GM19455 (cell line): ENCODE results near the gene SMG1.

ENCODE experiments used
- ATAC-seq: cut with Tn5 transposase; IDR thresholded peaks from one replicate; pipeline ENCODE4 v1.9.1; 2021; ENCODE audit not compliant: unreplicated experiment

The SMG1 gene

GRCh38 chr16:18853694-18854093 lies 72.5 kb downstream of the SMG1 start:
- ATAC-seq: no peak

DNA sequence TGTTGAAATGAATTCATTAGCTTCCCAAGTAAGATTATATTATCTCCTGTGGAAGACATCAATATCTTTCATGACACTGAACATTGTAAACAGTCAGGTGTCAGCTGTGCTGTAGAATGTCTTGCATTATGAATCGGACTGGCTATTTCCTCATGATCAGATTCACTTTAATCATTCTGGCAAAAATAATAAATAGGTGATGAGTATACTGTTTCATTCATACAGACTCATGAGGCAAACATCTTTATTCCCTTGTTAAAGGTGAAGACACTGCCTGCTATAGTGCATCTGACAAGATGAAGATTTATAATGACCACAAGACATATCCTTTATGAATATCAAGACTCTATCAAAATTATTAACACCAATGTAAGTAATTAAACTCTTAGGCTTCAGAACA lies 73.6 kb downstream of the SMG1 start:
- ATAC-seq: no peak

DNA sequence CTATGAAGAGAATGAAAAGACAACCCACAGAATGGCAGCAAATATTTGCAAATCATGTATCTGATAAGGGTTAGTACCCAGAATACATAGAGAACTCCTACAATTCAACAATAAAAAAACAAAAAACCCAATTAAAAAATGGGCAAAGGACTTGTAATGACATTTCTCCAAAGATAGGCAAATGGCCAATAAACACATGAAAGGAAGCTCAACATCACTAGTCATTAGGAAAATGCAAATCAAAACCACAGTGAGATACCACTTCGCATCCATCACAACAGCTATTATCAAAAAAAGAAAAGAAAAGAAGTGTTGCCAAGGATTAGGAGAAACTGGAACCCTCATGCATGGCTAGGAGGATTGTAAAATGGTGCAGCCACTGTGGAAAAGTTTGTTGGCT lies 79.8 kb downstream of the SMG1 start:
- ATAC-seq: no peak

DNA sequence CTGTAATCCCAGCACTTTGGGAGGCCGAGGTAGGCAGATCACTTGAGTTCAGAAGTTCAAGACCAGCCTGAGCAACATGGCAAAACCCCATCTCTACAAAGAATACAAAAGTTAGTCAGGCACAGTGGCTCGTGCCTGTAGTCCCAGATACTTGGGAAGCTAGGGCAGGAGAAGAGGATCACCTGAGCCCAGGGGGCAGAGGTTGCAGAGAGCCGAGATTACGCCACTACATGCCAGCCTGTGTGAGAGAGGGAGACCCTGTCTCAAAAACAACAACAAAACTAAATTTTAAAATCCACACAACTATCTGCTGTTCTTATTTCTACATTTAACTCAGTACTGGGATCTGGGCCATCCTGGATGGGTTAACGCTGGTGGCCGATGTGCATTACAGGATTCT lies 83.6 kb downstream of the SMG1 start:
- no peak for ATAC-seq

GRCh38 chr16:18841833-18842525 lies 84.2 kb downstream of the SMG1 start:
- ATAC-seq: no peak

DNA sequence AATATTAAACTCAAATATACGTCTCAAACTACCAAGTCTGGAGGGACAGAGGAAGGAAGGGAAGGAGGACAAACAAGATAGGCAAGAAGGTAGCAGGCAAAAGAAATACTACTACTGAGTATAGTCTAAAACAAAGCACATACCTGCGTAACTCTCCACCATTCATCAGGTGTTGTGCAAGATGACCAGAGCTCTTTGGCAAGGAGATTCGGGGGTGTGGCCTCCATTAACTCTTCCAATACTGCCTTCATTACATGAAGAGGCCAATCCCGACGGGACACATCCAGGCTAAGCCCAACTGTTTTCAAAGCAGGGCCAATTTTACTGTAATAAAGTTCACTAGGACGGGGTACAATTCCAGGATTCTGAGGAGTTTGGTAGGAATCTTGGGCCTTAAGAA lies 86.7 kb downstream of the SMG1 start:
- no peak for ATAC-seq

DNA sequence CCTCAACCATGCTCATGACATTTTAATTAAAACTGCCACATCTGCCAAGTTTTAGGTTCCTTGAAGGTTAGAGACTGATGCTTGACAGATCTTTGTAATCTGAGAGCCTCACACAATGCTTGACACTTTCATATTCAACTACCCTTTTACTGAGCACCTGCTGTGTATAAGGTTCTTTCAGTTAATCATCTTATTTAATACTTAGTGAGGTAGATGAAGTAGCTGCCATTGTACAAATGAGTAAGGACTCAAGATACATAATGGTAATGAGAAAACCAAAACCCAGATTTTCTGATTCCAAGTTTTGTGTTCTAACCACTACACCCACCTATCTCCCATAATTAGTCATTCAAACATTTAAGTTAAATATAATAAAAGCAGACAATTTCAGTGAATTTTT lies 89.5 kb downstream of the SMG1 start:
- ATAC-seq: no peak

- no peak for ATAC-seq
Observed at GRCh38 chr16:18834864-18835263, 91.3 kb downstream of the SMG1 start.

- ATAC-seq: no peak
Observed at GRCh38 chr16:18833707-18834505, 92.3 kb downstream of the SMG1 start.

DNA sequence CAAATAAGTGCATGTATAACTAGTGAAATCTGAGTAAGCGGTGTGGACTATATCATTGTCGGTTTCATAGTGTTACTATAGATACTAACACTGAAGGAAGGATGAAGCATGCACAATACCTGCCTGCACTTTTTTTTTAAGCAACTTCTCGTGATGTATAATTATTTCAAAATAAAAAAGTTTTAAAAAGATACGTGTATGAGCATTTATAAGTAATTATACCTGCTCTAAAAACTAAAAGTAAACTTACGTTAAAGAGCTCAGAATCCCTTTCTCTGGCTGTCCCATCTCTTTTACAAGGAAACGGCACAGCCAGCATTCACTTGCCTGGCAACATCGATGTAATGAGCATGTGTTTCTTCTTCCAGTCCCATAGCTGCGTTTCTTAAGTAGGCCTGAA lies 93.6 kb downstream of the SMG1 start:
- no peak for ATAC-seq

DNA sequence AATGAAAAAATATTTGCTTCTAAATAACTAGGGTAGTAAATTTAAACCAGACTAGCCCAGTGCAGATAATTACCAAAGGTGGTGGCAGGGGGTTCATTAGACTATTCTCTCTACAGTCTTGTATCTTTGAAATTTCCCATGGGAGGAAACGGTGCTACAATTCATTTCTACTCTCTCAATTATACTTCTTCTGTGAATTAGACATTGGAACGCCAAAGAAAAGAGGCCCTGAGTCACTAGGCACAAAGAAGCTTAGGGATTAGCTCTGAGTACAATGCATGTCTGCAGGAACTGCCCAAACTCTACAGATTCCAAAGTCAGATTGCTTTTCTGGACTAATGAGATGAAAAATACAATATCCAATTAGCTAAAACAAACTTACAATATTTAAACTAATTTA lies 94.2 kb downstream of the SMG1 start:
- ATAC-seq: no peak

DNA sequence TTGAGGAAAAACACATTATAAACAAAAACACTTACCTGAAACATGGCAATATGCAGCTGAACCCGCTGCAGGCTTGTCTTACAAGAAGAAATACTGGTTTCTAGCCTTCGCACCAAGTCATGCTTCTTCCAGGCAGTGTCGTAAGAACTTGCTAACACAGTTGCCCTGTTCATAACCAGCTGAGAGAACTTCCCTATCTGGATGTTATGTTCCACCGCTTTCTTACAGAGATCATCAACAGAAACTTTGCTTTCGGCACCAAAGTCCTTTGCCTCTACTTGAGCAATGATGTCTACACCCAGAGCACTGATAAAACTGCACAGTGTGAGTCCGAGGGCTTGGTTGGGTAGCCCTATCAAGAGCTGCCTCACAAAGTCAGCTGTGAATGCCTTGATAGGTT lies 97.0 kb downstream of the SMG1 start:
- no peak for ATAC-seq

DNA sequence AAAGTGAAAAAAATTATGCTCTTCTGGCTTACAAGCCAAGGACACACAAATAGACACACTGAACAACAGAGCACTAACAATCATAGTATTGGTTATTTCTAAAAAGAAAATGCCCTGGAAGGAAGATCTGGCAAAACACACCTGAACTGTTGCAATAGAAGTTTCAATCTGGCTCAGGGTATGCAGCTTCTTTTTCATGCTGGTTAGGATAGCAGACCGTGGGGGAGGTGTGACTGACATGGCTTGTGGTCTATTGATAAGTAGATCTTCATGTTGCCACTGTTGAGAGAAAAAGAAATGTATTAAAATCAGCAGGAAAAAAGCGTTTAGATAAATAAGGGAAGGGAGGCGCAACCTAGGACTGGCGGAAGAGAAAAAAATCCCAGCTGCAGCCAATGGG lies 98.3 kb downstream of the SMG1 start:
- ATAC-seq: no peak

GRCh38 chr16:18816286-18816685 lies 109.9 kb downstream of the SMG1 start:
- ATAC-seq: no peak

GRCh38 chr16:18811925-18812324 lies 114.3 kb downstream of the SMG1 start:
- ATAC-seq: no peak

DNA sequence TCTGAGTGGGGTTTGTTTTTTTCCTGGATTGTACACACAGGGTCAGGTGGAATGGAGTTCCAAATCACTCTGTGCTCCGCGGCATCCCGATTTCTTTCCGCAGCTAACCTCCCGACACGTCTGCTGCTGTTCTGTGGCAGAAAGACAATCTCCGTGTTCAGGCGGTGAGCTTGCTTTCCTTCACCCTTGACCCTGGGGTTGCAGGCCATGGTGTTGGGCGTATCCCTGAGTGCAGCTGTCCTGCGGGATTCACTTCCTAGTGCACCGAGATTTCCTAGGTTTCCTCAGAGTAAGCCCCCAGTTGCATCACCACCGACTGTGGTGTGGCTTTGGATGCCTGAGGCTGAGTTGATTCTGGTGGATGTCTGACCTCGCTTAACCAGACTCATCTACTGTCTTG lies 117.0 kb downstream of the SMG1 start:
- no peak for ATAC-seq

DNA sequence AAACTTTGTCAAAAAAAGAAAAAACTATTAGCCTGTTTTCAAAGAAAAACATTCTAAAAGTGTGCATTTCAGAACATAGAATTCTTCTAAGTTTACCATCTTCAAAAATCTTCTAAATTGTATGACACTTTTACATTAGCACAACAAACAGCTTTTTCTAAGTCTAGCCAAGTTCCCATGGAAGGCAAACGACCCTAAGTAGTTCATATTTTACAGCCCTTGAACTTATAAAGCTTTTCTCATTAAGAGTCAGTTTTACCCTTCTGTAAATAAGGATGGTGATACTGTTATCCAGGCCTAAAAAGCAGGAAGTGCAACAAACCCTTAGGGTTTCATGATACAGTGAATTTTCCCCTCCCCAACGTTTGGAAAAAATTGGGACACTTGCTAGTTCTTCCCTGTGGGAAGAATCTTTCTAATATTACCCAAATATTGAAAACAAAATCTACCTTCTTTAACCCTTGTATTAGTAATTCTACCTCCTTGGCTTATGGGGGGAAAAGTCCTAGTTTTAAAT lies 120.9 kb downstream of the SMG1 start:
- ATAC-seq: no peak

DNA sequence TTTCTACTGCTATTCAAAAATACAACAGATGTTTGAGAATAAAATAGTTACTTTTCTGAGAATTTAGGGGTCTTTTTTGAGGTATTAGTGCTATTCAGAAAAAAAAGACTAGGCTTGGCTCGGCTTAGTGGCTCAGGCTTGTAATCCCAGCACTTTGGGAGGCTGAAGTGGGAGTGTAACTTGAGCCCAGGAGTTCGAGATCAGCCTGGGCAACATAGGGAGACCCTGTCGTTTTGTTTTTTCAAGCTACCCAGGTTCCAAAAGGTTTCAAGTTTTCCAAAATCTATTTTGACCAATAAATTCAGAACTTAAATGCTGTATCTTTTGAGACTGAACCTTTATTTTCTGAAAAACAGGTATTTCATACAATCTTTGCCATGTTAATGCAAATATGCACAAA lies 121.7 kb downstream of the SMG1 start:
- no peak for ATAC-seq

DNA sequence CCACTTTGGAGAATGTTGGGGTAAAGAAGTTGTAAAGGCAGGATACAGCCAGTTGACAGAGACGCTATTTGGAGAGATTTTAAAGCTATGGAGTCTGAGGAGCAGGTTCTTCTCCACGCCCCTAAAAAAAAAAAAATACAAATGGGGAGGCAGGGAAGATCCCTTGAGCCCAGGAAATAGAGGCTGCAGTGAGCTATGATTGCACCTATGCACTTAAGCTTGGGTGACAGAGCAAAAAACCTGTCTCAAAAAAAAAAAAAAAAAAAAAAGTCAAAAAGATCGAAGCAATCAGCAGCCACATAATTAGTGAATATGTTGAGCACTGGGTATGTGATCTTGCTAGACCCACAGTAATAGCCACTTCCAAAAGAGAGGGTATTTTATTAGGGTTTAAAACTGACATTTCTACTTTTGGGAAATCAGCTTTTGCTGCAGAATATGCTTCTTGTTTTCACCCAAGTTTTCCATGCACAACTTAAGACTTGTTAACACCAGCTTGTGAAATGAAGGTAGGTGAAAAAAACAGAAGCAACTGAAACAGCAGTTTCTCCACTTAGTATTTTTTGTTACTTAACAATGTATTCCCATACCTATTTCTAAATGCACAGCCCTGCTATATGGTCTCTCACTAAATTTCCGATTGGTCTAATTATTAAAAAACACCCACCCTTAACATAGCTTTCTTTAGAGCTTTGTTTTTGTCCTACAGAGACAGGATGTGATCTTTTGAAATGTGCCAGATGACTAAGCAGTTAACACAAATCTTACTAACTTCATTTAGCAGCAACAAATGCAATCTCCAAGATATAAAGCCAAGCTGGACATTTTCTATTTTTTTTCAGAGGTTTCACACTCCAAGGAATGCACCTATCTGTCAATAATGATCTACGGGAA lies 122.4 kb downstream of the SMG1 start:
- no peak for ATAC-seq

- no peak for ATAC-seq
Observed at GRCh38 chr16:18802767-18803343, 123.4 kb downstream of the SMG1 start.
